IPS-18a (cell line): ENCODE data around the gene HOXB5.

ENCODE experiments used
- H3K27ac ChIP-seq: one replicate; pipeline ENCODE4 v1.5.1; 2013; ENCODE audit warnings: low read length
- H3K27me3 ChIP-seq: one replicate; pipeline ENCODE4 v1.6.1; 2013; ENCODE audit warnings: mild to moderate bottlenecking, low read length; ENCODE audit not compliant: control insufficient read depth, insufficient read depth
- H3K36me3 ChIP-seq: one replicate; pipeline ENCODE4 v1.6.1; 2013; ENCODE audit warnings: low read depth, low read length; ENCODE audit not compliant: control insufficient read depth
- H3K4me1 ChIP-seq: one replicate; pipeline ENCODE4 v1.6.1; 2013; ENCODE audit warnings: low read depth, low read length; ENCODE audit not compliant: control insufficient read depth
- H3K4me3 ChIP-seq: one replicate; pipeline ENCODE4 v1.5.1; 2013; ENCODE audit warnings: low read length
- H3K9ac ChIP-seq: one replicate; pipeline ENCODE4 v1.6.1; 2013; ENCODE audit warnings: mild to moderate bottlenecking, low read length, moderate library complexity
- H3K9me3 ChIP-seq: one replicate; pipeline ENCODE4 v1.6.1; 2013; ENCODE audit warnings: low read depth, low read length; ENCODE audit not compliant: control insufficient read depth

The HOXB5 gene

DNA sequence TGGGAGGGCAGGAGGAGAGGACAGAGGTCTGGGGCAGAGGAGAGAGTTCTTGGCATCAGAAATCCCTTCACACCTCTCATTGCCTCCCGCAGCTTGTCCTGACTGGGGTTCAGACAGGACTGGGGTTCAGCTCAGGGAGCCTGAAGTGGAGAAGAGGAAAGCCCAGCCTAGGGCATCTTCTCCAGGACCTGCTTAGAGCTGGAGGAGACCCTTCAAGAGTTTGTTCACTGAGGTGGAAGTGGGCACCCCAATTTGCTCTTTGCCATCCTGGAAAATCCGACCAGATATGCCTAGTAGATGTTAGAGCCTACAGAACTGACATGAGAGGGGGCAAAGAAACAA is 5.5 kb downstream of the HOXB5 start:
- Histone ChIP-seq H3K36me3 (no peaks in the 10 kb centered on the region), H3K9ac (no peak overlapping the region)

DNA sequence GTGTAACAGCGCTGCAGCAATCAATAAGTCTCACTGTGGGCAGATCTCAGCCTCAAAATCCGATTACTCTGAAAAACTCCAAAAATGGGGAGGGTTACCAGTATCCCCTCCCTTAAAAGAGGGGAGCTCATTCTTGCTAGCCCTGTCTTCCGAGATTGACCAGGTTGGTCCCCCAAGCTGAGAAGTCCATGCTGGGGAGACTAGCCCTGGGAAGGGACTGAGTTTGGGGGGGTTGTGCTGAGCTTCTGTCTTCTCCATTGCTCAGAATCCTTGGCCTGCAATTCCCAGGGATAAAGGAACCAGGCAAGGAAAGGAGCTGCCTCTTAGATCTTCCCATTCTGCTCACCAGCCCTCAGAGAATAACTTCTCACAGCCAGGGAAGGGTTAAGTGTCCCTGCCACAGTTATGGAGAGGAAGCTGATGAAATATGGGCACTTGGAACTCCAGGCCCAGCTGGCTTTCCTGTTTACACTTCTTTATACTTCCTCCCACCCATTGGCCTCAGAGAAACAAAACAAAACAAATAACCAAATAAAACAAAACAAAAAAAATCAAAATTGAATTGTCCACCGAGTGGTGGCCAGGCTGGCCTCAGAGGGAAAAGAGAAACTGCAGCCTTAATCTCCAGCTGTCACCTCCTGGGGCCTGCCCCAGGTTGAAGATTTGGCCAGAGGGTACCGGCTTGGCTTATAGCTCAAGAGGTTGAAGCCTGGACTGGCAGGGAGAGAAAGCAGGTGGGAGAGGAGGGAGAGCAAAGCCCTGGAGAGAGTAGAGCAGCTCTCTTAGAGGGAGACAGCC is 6.1 kb downstream of the HOXB5 start:
- Histone ChIP-seq H3K4me3 (no peak overlapping the region), H3K9ac (no peak overlapping the region), H3K27ac (no peak overlapping the region), H3K27me3 (peaks cover 100% of the 10 kb centered on the region), H3K4me1 (no peaks in the 10 kb centered on the region), H3K9me3 (no peaks in the 10 kb centered on the region), H3K36me3 (no peaks in the 10 kb centered on the region)

More for the DNA sequence above, 5.5 kb downstream of the HOXB5 start:
- no peaks in the 10 kb centered on the region for H3K4me1 ChIP-seq
- peaks cover 100% of the 10 kb centered on the region for H3K27me3 ChIP-seq
- H3K27ac ChIP-seq, result no peak overlapping the region
- no peaks in the 10 kb centered on the region for H3K9me3 ChIP-seq
- H3K4me3 ChIP-seq, result no peak overlapping the region

- Histone ChIP-seq H3K4me1 (no peaks in the 10 kb centered on the region), H3K9ac (no peak overlapping the region), H3K27ac (no peak overlapping the region), H3K36me3 (no peaks in the 10 kb centered on the region), H3K9me3 (no peaks in the 10 kb centered on the region), H3K4me3 (no peak overlapping the region), H3K27me3 (peaks cover 100% of the 10 kb centered on the region)
Measured at GRCh38 chr17:48586355-48587258, 7.0 kb downstream of the HOXB5 start.

DNA sequence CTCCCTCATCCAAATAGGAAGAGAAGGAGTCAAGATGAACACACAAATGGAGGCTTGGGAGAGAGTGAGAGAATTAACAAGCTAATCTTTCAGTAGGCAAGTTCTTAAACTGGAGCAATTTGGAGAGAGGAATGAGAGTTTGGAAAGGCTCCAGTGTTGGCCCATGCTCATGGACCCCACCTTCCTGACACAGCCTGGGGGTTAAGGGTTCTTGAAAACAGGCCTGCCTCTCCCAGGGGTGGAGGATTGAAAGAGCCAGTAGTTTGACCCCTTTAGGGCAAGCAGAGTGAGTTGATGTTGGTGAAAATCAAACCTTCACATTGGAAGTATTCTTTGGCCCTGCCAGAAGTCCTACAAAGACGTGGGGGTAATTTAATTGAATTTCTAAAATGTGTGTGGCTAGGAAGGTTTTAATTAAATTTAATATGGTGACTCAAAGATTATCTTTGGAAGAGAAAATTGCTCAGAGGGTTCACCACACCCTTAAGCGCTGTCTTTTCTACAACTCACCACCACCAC is 9.3 kb downstream of the HOXB5 start:
- Histone ChIP-seq H3K9me3 (no peaks in the 10 kb centered on the region), H3K4me3 (no peak overlapping the region), H3K9ac (no peak overlapping the region), H3K36me3 (no peaks in the 10 kb centered on the region), H3K4me1 (no peaks in the 10 kb centered on the region), H3K27me3 (peaks cover 100% of the 10 kb centered on the region), H3K27ac (no peak overlapping the region)

DNA sequence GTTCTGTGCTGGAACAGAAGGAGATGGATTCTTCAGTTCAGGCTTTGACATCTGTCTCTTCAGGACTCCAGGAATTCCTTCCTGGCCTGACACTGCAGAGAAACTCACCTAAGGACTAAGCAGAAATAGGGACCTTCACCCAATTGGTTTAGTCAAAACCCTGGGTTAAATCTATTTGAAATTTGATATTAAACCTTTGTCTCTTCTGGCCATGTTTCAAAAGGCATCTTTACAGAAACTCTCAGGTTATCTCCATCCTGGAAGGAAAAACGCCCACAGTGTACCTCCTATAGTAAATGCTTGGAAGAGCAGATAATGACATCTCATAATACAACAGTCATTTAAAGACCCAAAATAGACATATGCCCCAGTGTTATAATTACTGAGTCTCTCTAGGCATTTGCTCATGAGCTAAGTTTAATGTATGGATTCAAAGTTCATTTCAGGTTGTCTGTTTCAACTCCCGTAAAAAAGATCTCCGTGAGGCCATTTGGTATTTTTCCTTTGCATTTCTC is 9.8 kb downstream of the HOXB5 start:
- Histone ChIP-seq H3K27me3 (peaks cover 100% of the 10 kb centered on the region), H3K9ac (no peak overlapping the region), H3K9me3 (no peaks in the 10 kb centered on the region), H3K4me3 (no peak overlapping the region), H3K4me1 (no peaks in the 10 kb centered on the region), H3K27ac (no peak overlapping the region), H3K36me3 (no peaks in the 10 kb centered on the region)

DNA sequence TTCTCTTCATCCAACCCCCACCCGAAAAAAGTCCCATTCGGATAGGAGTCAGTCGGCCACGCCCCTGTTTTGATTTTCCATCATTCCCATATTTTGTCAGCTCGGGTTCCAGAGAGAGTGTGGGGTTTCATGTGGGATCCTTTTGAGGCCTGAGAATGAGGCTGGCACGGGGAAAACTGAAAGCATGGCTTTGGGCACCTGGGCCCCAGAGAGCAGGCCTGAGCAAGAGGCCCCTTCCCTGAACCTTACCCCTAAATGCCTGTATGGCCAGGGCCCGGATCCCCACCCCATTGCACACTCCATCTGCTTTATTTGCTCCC is 10.9 kb downstream of the HOXB5 start:
- Histone ChIP-seq H3K9me3 (no peaks in the 10 kb centered on the region), H3K4me3 (no peak overlapping the region), H3K27ac (no peak overlapping the region), H3K36me3 (no peaks in the 10 kb centered on the region), H3K27me3 (peaks cover 100% of the 10 kb centered on the region), H3K9ac (no peak overlapping the region), H3K4me1 (no peaks in the 10 kb centered on the region)

- Histone ChIP-seq H3K27ac (no peak overlapping the region), H3K4me3 (no peak overlapping the region), H3K27me3 (peaks cover 100% of the 10 kb centered on the region), H3K4me1 (no peaks in the 10 kb centered on the region), H3K36me3 (no peaks in the 10 kb centered on the region), H3K9ac (no peak overlapping the region), H3K9me3 (no peaks in the 10 kb centered on the region)
Measured at GRCh38 chr17:48579760-48580554, 13.6 kb downstream of the HOXB5 start.

GRCh38 chr17:48579471-48579759 is 14.2 kb downstream of the HOXB5 start:
- H3K4me3 ChIP-seq, result no peak overlapping the region
- no peaks in the 10 kb centered on the region for H3K9me3 ChIP-seq
- no peak overlapping the region for H3K9ac ChIP-seq
- peaks cover 100% of the 10 kb centered on the region for H3K27me3 ChIP-seq
- no peaks in the 10 kb centered on the region for H3K4me1 ChIP-seq
- no peaks in the 10 kb centered on the region for H3K36me3 ChIP-seq
- H3K27ac ChIP-seq, result no peak overlapping the region

DNA sequence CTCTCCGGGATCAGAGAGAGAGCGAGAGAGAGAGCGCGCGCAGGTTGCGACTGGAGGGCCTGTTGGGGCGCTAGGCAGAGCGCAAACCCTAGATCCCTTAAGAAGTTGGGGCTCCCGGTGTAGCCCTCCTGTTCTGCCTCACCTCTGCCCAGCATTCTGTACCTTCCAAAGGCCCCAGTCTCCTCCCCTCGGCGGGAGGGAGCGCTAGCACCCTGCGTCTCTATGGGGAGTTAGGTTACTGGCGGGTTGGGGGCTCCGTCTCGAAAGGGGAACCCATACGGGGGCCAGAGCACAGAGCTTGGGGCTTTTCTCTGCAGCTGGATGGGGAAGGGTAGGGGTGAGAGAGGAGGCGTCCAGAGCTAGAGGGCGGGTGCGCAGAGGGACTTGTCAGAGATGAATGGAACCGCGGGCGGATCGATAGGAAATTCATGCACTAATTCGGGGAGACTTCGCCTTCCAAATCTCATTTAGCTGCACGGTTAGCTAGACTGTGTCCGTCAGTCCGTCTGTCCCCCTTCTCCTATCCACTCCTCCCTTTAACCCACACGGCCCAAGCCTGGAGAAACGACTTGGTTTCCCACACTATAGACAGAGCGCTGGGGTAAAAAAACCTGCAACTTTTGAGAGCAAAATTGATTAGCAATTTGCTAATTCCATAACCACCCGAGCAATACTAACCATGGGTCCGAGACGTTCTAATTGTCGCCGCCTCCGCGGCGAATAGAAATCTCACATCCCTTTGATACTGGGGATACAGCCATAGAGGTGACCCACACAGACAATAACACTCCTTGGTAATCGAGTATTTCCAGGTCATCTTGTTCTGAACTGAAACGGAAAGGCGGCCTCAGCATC is 14.7 kb downstream of the HOXB5 start:
- Histone ChIP-seq H3K4me3 (no peak overlapping the region), H3K4me1 (no peaks in the 10 kb centered on the region), H3K9ac (no peak overlapping the region), H3K27ac (no peak overlapping the region), H3K9me3 (no peaks in the 10 kb centered on the region), H3K36me3 (no peaks in the 10 kb centered on the region), H3K27me3 (peaks cover 100% of the 10 kb centered on the region)

GRCh38 chr17:48577946-48578615 is 15.5 kb downstream of the HOXB5 start, which contains the start of gene HOXB4:
TSS of gene HOXB4 (minus strand) at chr17:48578350. CDS start at chr17:48578319, 31 bp downstream.
- peaks cover 100% of the 10 kb centered on the region for H3K27me3 ChIP-seq
- H3K27ac ChIP-seq, result no peak within 1 kb of the TSS
- H3K9ac ChIP-seq, result no peak within 1 kb of the TSS
- H3K9me3 ChIP-seq, result no peaks in the 10 kb centered on the region
- no peaks in the 10 kb centered on the region for H3K4me1 ChIP-seq
- H3K4me3 ChIP-seq, result peak within 1 kb of the TSS; percentile 30
- H3K36me3 ChIP-seq, result no peaks in the 10 kb centered on the region
